SU-DHL-6 (cell line): ENCODE data around the gene DIPK1B.
"Not testable (repeated sequence)": the region's sequence is repeated elsewhere in the genome, so short reads cannot be mapped to it uniquely, and the experiment has no call there.

ENCODE experiments used
- H2AFZ ChIP-seq: fragments of 200-600 bp; sonication (generic); 2 replicates; pipeline ENCODE4 v1.6.1; 2014; ENCODE audit warnings: low read depth, mild to moderate bottlenecking, moderate library complexity, mixed read lengths, antibody characterized with exemption, low read length; ENCODE audit not compliant: severe bottlenecking
- H3F3A ChIP-seq: fragments of 200-600 bp; shearing (Covaris generic); 2 replicates; pipeline ENCODE4 v1.6.0; 2016; ENCODE audit warnings: antibody characterized with exemption, mild to moderate bottlenecking; ENCODE audit not compliant: insufficient read depth
- H3K27ac ChIP-seq: fragments of 200-600 bp; sonication (generic); 2 replicates; pipeline ENCODE4 v1.5.1; 2016; ENCODE audit warnings: low read depth, mild to moderate bottlenecking, low read length, moderate library complexity, mixed read lengths
- H3K27me3 ChIP-seq: fragments of 200-600 bp; sonication (generic), shearing (Covaris generic); 2 replicates; pipeline ENCODE4 v1.6.0; 2014; ENCODE audit warnings: mild to moderate bottlenecking, low read length
- H3K36me3 ChIP-seq: fragments of 200-600 bp; sonication (generic); 2 replicates; pipeline ENCODE4 v1.6.1; 2014; ENCODE audit warnings: mild to moderate bottlenecking, low read length, mixed read lengths
- H3K4me2 ChIP-seq: fragments of 300-600, 200-600 bp; shearing (Covaris generic), sonication (generic); 2 replicates; pipeline ENCODE4 v1.6.0; 2014; ENCODE audit warnings: low read length, low read depth, mild to moderate bottlenecking; ENCODE audit not compliant: poor library complexity, severe bottlenecking
- H3K4me3 ChIP-seq: fragments of 200-600 bp; sonication (generic); 2 replicates; pipeline ENCODE4 v1.5.1; 2014; ENCODE audit warnings: antibody characterized with exemption, low read length, mild to moderate bottlenecking, mixed read lengths; ENCODE audit not compliant: insufficient read depth, poor library complexity, severe bottlenecking
- H3K79me2 ChIP-seq: fragments of 200-600 bp; sonication (generic); 2 replicates; pipeline ENCODE4 v1.6.1; 2014; ENCODE audit warnings: mild to moderate bottlenecking, low read length, moderate library complexity; ENCODE audit not compliant: insufficient read depth
- H3K9ac ChIP-seq: fragments of 200-600 bp; sonication (generic); 2 replicates; pipeline ENCODE4 v1.7.0; 2014; ENCODE audit warnings: mild to moderate bottlenecking, low read length
- H3K9me2 ChIP-seq: fragments of 200-600 bp; sonication (generic); replicated peaks from 2 replicates; pipeline ENCODE4 v1.6.1; 2014; ENCODE audit warnings: low read length; ENCODE audit not compliant: insufficient read depth
- H3K9me3 ChIP-seq: fragments of 200-600 bp; sonication (generic); 2 replicates; pipeline ENCODE4 v1.6.1; 2014; ENCODE audit warnings: low read length, mixed read lengths; ENCODE audit not compliant: insufficient read depth
- H4K20me1 ChIP-seq: fragments of 200-600 bp; sonication (generic); 2 replicates; pipeline ENCODE4 v1.6.1; 2014; ENCODE audit warnings: low read depth, mild to moderate bottlenecking, antibody characterized with exemption, low read length, moderate library complexity, mixed read lengths
- EZH2phosphoT487 ChIP-seq: fragments of 200-600 bp; sonication (generic), shearing (Covaris generic); conservative IDR thresholded peaks from 2 replicates; pipeline ENCODE4 v1.6.1; 2018; ENCODE audit warnings: mild to moderate bottlenecking, antibody characterized with exemption, low read length, moderate library complexity, mixed read lengths
- TF ChIP-seq, protein P1 (sequence below): fragments of 200-600 bp; sonication (generic); IDR thresholded peaks from one replicate; pipeline ENCODE4 v1.5.1; 2017; ENCODE audit warnings: antibody characterized with exemption, mild to moderate bottlenecking, low read length, moderate library complexity; ENCODE audit not compliant: insufficient read depth, poor library complexity, severe bottlenecking

Gene DIPK1B

DNA sequence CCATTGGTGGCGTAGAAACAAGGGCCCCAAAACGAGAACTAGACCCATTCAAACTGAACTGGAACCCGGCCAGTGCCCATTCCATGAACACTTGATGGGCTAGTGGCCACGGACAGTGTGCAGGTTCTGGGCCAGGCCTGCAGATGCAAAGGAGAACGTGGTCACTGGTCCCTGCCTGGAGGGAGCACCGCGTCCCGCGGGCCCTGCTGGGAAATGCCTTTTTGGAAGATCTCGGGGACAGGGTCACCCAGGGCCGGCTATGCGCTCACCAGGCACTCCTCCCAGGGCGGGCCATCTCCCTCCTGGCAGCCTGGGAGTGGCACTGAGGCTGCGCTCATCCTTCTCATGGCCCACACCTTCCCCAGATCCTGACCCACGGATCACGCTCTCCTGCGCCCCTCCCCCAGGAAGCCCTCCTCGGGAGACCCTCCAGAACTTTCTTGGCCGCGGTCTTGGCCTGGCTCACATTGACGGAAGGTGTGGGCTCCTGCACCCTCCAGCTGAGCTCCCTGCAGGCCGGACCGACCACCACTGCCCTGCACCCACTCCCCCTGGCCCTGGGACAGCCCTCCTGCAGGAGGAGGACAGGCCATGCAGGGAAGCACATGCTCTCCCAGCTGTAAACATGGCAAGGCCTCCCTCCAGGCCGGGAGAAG, 2.8 kb upstream of the DIPK1B start:
- Histone ChIP-seq H4K20me1 (no peaks in the 10 kb centered on the region), H3K4me3 (no peak overlapping the region), H3F3A (no peaks in the 10 kb centered on the region), H3K79me2 (no peaks in the 10 kb centered on the region), H3K27ac (no peak overlapping the region), H3K27me3 (no peaks in the 10 kb centered on the region), H2AFZ (no peak overlapping the region), H3K4me2 (no peak overlapping the region), H3K9me3 (no peaks in the 10 kb centered on the region), H3K9ac (no peak overlapping the region), H3K36me3 (no peaks in the 10 kb centered on the region), H3K9me2 (no peaks in the 10 kb centered on the region)
- no peak for TF ChIP-seq EZH2phosphoT487
- TF ChIP-seq, protein P1, sequence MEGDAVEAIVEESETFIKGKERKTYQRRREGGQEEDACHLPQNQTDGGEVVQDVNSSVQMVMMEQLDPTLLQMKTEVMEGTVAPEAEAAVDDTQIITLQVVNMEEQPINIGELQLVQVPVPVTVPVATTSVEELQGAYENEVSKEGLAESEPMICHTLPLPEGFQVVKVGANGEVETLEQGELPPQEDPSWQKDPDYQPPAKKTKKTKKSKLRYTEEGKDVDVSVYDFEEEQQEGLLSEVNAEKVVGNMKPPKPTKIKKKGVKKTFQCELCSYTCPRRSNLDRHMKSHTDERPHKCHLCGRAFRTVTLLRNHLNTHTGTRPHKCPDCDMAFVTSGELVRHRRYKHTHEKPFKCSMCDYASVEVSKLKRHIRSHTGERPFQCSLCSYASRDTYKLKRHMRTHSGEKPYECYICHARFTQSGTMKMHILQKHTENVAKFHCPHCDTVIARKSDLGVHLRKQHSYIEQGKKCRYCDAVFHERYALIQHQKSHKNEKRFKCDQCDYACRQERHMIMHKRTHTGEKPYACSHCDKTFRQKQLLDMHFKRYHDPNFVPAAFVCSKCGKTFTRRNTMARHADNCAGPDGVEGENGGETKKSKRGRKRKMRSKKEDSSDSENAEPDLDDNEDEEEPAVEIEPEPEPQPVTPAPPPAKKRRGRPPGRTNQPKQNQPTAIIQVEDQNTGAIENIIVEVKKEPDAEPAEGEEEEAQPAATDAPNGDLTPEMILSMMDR, result no peak

DNA sequence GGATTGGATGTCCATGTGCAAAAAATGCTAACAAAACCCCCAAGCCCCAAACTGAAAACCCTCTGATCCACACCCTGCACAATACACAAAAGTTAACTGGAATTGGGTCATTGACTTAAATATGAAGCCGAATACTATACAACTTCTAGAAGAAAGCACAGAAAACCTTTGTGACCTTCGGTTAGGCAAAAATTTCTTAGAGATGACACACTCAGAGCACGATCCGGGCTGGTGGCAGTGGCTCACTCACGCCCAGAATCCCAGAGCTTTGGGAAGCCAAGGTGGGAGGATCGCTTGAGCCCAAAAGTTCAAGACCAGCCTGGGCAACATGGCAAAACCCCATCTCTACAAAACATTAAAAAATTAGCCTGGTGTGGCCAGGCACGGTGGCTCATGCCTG, 1.8 kb upstream of the DIPK1B start:
- Histone ChIP-seq H3K9me2 (no peaks in the 10 kb centered on the region), H4K20me1 (no peaks in the 10 kb centered on the region), H3K4me2 (no peak overlapping the region), H3K27ac (no peak overlapping the region), H3K36me3 (no peaks in the 10 kb centered on the region), H3K27me3 (no peaks in the 10 kb centered on the region), H2AFZ (no peak overlapping the region), H3F3A (no peaks in the 10 kb centered on the region), H3K4me3 (no peak overlapping the region), H3K79me2 (no peaks in the 10 kb centered on the region), H3K9ac (no peak overlapping the region), H3K9me3 (no peaks in the 10 kb centered on the region)
- no peak for TF ChIP-seq EZH2phosphoT487
- TF ChIP-seq, protein P1, result no peak

DNA sequence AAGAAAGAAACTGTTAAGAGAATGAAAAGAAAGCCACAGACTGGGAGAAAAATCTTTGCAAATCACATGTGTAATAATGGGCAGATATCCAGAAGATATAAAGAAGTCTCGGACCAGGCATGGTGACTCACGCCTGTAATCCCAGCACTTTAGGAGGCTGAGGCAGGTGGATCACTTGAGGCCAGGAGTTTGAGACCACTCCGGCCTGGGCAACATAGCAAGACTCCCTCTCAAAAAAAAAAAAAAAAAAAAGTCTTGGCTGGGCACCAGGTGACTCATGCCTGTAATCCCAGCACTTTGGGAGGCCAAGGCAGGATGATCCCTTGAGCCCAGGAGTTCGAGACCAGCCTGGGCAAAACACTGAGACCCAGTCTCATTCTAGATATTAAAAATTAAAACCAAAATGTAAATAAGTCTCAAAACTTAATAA, 1.1 kb upstream of the DIPK1B start:
- not testable (repeated sequence) for H3K4me3 ChIP-seq, H2AFZ ChIP-seq, H3K4me2 ChIP-seq, H3K27ac ChIP-seq, H3F3A ChIP-seq, H3K9ac ChIP-seq, H3K36me3 ChIP-seq, H3K9me2 ChIP-seq, H4K20me1 ChIP-seq, H3K79me2 ChIP-seq, H3K9me3 ChIP-seq, H3K27me3 ChIP-seq

DNA sequence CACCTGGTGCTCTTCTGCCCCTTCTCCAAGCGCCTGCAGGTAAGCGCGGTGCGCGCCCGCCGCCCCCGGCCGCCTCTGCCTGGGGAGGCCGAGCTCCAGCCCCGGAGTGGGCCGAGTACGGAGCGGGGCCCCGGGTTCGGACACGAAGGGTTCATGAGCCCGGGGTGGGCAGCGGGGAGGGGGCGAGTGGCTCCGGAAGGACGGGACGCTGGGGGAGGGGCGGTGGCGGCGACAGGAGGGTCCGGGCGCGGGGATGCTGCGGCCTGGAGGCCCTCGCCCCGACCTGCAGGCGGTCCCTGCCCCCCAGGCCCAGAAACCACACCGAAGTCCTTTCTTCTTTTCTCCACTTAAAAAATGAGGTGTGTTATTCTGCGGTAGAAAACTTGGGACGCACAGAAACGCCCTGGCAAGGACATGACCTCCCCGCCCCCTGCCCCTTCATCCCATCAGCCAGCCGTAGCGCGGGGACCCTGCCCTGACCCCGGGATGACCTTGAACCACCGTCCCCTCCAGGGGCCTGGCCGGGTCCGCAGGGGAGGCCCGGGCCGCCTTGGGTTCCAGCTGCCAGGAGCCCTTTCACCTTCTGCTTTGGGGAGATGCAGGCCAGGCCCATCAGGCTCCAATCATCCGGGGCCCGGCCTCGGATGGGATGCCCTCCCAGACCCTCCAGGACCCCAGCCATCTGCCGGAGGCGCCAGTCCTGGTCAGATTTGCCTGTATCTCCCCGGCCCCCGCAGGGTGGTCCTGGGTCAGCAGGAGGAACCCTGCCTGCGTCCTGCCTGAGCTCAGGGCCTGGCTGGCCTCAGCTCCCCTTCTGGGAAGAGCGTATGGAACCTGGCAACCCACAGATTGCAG, 545 bp downstream of the DIPK1B start:
- no peaks in the 10 kb centered on the region for H3K36me3 ChIP-seq
- H4K20me1 ChIP-seq, result no peaks in the 10 kb centered on the region
- no peaks in the 10 kb centered on the region for H3K9me2 ChIP-seq
- H2AFZ ChIP-seq, result no peak overlapping the region
- H3K4me3 ChIP-seq, result no peak overlapping the region
- H3K27me3 ChIP-seq, result no peaks in the 10 kb centered on the region
- H3K9me3 ChIP-seq, result no peaks in the 10 kb centered on the region
- TF ChIP-seq, protein P1, result no peak
- TF ChIP-seq EZH2phosphoT487, result no peak
- no peaks in the 10 kb centered on the region for H3K79me2 ChIP-seq
- H3K4me2 ChIP-seq, result no peak overlapping the region
- no peak overlapping the region for H3K9ac ChIP-seq
- no peak overlapping the region for H3K27ac ChIP-seq
- no peaks in the 10 kb centered on the region for H3F3A ChIP-seq
